GM21619 (cell line): ENCODE results near the gene CCL4L2.
"Not testable (repeated sequence)": the region's sequence is repeated elsewhere in the genome, so short reads cannot be mapped to it uniquely, and the experiment has no call there.

Experiments
- ATAC-seq: cut with Tn5 transposase; IDR thresholded peaks from one replicate; pipeline ENCODE4 v1.9.1; 2021; ENCODE audit not compliant: unreplicated experiment

Gene CCL4L2

DNA sequence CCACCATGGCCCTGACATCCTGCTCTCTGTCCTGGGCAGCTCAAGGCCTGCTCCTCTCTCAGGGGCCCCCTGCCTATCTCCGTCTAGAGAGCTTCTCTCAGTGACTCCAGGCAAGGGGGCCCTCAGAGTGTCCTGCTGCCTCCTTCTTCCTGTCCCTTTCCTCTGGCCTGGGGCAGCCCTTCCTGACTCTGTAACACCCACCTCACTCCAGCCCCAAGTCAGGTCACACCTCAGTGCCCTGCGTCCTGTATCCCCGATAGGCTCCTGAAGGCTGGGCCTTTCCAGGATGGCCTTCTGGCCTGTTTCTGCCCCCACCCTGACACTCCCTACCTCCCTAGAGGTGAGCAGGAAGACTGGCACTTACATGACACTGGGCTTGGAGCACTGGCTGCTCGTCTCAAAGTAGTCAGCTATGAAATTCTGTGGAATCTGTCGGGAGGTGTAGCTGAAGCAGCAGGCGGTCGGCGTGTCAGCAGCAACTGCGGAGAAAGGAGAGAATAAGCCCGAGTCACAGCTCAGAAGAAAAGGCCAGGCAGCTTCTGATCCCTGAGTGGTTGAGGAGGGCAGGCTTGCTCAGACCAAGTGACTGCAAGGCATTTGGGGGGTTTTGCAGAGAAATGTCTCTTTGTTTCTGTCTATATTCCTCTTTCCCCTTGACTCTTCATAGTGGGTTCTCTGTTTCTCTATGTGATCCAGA is 15.3 kb upstream of the CCL4L2 start:
- ATAC-seq, result no peak

DNA sequence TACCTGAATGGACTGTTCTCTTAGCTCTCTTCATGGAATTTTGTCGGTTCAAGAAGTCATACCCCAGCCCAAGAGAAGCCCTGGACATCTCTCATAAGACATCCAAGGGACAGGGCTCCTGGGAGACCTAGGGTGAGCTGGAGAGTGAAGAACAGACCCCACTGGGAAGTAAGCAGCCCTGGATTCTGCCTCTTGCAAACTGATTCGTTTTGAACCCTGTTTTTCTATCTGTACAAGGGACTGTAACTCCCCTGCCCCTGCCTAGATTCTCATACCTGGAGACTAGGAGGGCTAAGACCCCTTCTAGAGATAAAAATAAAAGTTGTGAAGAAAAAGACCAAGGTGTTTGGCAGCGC is 14.8 kb upstream of the CCL4L2 start:
- no peak for ATAC-seq

DNA sequence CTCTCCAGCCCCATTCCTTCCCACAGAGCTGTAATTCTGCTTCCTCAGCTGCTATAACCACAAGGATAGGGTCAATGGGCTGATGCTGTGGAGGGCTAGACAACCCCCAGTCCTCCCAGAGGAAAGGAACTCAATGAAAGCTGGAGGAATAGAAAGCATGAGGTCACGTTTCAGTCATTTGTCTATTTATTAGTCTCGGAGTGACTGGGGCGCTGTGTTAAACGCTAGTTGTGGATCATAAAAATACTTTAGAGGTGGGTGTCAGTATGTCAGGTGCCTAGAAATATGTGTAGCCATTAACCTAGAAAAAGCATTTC is 13.5 kb upstream of the CCL4L2 start:
- ATAC-seq, result no peak

DNA sequence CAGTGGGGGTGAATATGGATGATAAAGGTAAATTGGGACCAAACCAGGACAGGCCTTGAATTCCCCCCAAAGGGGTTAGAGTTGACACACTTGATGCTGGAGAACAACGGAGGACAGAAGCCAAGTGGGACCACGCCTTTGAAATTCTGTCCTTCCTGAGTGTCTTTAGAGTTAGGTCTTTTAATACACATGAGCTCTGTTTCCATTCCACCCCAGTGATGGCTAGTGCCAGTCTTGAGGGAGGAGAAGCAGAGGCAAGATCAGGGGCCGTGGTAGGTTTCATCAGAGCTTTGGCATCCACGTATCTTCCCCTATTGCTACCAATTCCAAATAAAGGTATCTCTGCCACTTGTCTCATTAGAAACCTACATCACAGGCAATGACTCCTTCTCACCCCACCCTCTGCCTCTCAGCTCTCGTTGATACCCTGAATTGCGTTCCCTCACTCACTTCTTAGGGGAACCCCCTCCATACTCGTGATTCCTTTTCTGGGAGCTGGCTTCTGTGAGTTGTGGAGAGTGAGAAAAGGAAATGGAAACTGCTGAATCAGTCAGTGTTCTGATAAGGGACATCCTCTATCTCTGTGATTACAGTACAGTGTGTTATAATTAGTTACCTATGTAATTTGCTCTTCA is 11.9 kb upstream of the CCL4L2 start:
- ATAC-seq, result no peak

DNA sequence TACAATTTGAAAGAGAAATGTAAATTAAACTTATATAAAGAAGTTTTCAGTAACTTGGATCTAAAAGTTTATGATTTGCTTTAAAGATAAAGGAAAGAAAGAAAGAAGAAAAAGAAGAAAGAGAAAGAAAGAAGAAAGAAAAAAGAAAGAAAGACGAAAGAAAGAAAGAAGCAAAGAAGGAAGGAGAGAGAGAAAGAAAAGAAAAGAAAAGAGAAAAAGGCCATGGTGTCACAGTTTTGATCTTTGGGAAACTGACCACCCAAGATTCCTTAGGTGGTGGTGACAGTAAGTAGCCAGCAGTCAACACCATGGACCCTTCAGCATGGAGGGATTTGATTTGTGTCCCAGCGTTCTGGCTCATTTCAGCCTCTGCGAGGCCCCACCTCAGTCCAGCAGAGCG is 9.8 kb upstream of the CCL4L2 start:
- not testable (repeated sequence) for ATAC-seq

DNA sequence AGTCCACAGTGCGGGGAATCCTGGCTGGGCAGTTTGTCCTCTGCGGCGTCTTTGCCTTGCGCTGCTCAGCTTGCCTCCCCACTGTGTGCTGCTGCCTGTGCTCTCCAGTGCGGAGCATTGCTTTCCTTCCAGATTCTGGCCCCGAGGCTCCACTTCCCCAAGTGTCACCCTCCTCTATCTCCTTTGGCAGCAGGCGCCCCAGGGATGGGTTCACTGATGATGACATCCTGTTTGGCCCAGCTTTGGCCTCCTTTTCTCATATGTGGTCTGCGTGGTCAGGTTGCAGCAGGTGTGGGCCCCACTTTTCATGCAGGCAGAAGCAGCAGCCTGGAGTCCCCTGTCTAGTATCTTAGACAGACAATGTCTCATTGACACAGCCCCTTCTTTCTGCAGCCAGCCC is 9.4 kb upstream of the CCL4L2 start:
- ATAC-seq, result not testable (repeated sequence)

DNA sequence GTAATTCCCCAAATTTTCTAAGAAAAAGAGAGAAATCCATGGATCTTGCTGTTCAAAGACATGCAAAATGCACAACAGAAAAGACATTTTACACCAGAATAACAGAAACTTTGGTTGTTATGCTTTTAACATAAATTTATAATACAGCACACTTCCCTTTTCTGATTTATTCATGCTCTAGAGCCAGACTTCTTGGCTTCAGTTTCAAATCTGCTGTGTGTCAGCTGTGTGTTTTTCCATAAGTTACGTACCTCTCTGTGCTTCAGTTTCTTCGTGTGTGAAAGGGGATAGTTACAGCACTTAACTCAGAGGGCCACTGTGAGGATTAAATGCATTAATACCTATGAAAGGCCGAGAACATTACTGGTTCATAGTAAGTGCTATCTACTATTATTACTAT is 7.5 kb upstream of the CCL4L2 start:
- ATAC-seq, result no peak

DNA sequence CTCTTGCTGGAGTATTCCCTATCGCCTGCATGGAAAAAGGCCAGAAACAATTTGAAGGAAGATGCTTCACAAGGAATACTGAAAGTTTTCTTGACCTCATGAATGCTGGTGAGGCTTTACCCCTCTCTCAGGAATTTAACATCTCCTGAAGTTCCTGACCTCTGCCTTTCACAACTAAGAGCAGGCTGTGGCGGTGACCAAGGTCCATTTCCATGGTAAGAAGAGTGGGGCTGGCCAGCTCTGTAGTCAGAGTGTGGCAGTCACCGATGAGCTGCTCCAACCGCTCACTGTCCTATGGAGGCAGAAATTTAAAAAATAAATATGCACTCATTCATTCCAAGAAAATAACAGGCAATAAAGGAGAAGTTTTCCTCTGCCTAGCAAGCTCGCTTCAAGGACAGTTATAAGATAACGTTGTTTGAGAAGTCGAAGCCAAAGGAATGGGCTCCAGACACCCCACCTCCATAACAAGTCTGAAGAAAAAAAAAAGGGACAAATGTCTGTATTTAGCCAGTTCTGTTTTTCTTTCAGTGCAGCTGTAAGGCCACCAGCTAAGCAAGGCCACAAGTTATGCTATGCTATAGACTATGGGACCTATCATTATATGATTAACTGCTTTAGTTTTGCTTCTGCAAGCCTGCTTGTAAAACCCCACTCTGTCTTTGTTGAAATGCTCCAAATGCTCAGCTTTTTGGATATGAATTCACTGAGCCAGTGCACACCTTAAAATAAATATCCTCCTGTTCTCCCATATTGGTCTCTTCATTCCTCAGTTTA is 6.0 kb upstream of the CCL4L2 start:
- ATAC-seq, result no peak

DNA sequence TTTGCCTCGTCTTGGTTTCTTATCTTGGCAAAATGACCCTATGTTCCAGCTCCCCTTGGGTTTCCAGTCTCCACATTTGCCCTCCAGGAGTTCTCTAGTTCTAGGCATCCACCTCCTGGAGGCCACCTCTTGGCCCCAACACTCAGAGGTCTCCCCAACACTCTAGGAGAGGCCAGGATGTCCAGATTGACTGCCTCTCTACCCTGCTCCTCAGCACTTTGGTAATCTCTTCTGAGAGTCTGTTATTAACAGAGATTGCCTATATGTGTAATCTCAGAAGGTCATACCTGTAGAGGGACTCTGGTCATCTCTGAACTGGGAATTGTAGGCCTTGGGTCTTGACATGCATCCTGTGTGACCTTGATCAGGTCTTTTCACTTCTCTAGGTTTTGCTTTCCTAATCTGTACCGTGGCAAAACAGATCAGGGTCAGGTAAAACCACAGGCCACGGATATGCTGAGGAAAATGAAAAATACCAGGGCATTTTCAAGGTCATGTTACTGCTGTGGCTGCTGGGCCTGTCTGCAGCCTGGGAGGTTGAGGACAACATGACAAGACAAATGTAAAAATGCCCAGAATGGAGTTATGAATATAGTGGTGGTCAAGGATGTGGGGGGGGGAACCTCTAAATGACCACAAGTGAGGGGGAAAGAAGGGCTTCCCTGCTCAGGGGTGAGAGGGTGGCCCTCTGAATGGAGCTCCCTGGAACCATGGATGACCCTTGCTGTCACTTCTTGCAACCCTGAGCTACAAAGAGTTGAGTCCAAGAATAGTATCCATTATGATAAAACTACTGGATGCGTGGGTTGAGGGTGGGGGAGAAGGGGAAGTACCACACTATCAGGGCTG is 5.0 kb upstream of the CCL4L2 start:
- ATAC-seq, result no peak

DNA sequence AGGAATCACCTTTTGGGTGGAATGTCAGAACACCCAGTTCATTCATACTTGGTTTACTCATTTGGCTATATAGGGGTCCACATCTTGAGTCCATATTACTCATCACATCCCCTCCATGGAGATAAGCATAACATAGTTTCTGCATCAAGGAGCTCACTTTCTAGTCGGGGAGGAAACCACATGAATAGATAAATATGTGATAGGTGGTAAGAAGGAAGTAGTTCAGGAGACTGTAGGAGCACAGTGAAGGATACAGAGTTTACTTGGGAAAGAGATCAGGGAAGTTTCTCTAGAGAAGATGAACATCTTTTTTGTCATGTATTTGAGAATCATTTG is 4.4 kb upstream of the CCL4L2 start:
- ATAC-seq, result not testable (repeated sequence)

DNA sequence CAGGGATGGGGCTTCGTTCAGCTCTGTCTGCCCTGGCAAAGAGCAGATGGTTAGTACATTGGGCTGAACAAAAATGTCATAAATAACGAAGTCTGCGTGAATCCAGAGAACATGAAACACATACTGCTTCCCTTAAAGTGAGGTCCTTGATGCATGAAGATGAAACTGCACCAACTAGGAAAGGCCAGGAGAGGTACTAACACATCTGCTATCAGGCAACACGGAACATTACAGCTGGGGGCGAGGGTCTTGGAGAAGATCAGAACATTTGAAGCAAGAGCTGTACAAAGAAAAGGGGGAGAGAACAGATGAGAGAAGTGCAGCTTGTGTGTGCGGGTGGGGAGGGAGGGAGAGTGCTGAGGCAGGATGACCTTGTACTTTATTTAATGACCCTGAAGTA is 3.5 kb upstream of the CCL4L2 start:
- not testable (repeated sequence) for ATAC-seq

DNA sequence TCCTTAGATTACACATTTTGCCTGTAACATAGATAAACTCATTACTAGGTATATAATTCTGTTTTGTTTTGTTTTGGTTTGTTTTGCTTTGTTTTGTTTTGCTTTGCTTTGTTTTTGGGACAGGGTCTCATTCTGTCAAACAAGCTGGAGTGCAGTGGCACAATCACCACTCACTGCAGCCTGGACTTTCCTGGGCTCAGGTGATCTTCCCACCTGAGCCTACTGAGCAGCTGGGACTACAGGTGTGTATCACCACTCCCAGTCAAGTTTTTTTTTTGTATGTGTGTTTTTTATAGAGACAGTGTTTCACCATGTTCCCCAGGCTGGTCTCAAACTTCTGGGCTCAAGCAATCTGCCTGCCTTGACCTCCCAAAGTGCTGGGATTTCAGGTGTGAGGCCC is 1.3 kb upstream of the CCL4L2 start:
- no peak for ATAC-seq

DNA sequence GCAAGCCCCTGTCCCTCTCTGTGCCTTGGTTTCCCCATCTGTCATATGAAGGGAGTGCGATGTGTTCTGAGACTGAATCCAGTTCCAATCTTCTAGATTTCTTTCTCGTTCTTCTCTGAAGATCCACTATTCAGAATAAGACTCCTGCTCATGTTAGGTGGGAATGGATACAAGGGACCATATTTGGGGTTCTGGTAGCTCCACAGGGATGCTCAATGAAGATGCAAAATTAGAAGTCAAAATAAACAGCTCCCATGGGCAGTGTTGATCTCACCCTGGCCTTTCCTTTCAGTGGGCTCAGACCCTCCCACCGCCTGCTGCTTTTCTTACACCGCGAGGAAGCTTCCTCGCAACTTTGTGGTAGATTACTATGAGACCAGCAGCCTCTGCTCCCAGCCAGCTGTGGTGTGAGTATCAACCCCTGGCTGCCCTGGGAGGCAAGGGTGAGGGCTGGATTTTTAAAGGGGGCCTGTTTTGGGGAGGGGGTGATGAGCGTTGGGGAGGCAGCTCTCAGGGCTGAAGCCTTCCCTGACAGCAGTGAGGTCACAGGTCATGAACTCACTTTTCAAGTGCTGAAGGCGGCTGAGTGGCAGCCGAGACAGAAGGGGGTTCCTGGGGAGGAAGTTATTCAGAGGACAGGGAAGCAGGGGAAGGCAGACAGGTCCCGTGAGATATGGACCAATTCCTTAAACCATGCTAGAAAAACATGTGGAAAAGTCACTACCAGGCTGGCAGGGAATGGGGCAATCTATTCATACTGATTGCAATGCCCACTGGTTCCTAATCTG is 815 bp downstream of the CCL4L2 start:
- ATAC-seq, result not testable (repeated sequence)

DNA sequence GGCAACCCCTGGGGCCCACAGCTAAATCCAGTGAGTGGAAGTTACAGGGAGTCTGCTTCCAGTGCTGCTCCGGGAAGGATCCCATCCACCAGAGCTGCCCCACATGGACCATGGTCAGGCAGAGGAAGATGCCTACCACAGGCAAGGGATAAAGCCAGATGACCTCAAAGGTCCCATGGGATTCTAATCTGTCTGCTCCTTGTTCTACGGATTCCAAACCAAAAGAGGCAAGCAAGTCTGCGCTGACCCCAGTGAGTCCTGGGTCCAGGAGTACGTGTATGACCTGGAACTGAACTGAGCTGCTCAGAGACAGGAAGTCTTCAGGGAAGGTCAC is 1.4 kb downstream of the CCL4L2 start:
- ATAC-seq, result no peak

DNA sequence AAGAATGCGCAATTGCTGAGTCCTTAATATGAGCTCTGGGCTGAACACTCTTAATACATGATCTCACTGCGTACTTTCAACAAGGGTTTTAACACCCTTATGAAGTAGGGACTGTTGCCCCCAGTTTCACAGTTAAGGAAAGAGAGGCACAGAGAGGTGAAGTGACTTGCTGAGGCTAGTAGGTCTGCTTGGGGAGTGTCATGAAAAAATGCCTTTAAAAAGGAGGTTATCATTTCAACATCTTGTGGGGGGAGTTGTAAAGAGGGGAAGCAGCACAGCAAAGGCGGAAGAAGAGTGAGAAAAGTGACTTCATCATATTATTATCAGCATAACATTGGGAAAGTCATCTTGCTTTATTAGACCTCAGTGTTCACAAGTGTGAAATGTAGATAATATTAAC is 2.1 kb downstream of the CCL4L2 start:
- ATAC-seq, result no peak

DNA sequence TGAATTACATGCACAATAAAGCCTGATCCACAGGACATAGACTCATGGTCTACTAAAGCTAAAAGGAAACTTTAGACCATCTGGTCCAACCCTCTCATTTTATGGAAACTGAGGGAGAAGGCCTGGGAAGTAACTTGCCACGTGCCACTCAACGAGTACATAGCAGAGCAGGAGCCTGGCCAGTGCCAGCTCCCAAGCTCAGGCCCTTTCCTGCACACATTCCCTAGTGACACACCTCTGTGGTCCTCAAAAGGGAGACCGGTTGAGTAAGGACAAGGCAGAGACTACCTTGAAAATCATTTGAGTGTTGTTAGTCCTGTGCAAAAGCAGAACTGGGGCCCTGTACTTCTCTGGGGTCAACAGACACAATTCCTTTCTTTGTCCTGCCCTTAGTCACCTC is 2.8 kb downstream of the CCL4L2 start:
- ATAC-seq, result no peak

DNA sequence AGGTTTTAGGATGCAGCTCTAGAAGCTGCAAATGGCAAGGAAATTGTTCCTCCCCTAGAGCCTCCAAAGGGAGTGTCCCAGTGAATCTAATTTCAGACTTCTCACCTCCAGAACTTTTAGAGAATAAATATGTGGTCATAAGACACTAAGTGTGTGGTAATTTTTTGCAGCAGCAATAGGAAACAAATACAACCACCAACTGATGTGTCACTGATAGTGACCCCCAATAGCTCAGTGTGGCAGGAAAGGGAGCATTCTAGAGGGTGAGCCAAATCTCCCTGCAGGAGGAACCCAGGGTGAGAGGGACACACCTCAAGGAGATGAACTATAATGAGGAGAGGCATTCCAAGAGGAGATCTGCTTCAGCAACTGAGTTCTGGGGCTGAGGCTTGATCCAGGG is 4.1 kb downstream of the CCL4L2 start:
- ATAC-seq, result no peak

DNA sequence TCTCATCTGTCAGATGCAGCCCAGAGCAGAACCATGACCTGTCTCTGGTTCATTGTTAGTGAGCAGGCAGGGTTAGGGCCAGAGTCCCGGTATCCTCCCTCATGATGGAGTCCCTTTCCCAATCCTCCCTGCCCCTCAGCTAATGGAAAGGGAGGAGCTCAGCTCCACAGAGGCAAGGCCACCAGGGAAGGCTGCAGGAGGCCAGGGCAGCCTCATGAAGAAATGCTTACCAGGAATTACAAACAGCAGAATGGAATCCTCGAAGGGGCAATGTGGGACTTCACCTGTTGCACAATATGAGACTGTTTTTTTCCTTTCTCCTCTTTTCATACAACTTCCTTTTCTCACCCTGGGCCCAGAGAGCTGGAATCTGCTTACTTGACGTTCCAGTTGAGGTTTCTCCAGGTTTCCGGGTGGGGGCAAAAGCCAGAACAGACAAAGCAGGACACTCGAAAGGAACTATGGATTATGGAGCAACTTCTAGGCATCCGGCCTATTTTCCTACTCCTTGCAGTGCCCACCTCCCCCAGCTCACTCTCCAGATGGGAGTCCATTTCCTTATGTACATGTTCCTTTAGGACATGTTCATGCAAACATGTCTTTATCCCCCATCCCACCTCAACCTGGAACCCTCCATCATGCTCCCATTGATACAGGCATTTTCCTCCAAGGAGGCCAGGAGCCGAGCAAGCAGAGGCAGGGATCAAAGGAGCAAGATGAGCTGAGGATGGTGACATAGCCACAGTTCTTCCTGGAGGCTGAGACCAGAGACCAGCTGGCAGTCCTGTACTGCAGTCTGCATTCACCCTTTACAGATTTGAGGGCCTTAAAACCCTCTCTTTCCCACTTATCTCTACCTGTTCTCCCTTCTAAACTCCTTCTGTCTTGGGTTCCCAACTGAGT is 4.8 kb downstream of the CCL4L2 start:
- not testable (repeated sequence) for ATAC-seq

DNA sequence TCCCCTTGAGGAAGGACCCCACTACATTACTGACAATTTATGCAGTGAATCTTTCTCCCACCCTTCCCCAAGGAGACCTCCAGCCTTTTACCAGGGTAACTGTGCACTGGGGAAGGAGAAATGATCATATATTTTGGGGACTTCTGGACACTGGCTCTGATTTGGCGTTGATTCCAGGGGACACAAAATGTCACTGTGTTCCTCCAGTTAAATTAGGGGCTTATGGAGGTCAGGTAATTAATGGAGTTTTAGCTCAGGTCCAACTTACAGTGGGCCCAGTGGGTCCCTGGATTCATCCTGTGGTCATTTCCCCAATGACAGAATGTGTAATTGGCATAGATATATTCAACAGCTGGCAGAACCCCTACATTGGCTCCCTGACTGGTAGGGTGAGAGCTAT is 8.7 kb downstream of the CCL4L2 start:
- not testable (repeated sequence) for ATAC-seq
